NCI-H2227 treated with DMSO at 0.1 percent for 48 hours (cell line): ENCODE data around the gene RCAN3.
"Not testable (repeated sequence)": the region's sequence is repeated elsewhere in the genome, so short reads cannot be mapped to it uniquely, and the experiment has no call there.

Experiments used
- DNase-seq: peaks from one replicate; lab custom pipeline; 2025; lab: John Stamatoyannopoulos, UW

RCAN3 gene

DNA sequence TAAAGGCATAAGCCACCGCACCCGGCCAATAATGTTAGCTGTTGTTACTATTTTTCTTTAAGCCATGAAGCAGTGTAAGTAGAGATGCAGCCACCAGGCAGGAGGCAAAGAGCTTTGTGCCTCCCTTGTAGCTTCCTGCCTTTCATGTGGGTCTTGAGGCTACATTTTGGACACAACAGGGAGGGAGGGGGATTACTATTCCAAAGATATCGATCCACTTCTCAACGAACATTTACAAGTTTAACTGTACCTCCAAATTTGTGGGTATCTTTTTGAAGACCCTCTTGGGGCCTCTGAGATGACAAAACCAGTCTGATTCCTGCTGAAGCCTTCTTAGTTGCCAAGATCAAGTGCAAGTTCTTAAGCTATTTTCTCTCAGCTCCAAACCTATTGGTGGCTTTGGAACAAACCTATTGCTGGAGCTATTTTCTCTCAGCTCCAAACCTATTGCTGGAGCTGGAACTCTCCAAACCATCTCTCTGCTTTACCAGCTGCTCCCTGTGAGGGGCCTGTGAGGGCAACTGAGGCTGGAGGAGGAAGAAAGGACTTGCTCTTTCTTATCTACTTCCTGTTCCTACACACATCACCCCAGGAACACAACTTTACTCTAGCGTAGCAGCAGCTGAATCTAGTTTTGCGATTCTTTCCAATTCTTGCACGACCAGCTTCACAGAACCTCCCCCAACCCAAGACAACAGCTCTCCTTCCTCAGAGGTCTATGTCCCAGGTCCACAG is 16.1 kb upstream of the RCAN3 start:
- DNase-seq = no peak

DNA sequence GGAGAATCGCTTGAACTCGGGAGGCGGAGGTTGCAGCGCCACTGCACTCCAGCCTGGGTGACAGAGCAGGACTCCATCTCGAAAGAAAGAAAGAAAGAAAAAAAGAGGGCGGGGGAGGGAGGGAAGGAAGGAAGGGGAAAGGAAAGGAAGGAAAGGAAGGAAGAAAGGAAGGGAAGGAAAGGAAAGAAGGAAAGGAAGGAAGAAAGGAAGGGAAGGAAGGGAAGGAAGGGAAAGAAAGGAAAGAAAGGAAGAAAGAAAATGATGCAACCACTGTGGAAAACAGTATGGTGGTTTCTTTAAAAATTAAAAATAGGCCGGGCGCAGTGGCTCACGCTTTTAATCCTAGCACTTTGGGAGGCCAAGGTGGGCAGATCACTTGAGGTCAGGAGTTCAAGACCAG is 15.2 kb upstream of the RCAN3 start:
- no peak for DNase-seq

GRCh38 chr1:24488159-24488558 is 14.5 kb upstream of the RCAN3 start:
- not testable (repeated sequence) for DNase-seq

DNA sequence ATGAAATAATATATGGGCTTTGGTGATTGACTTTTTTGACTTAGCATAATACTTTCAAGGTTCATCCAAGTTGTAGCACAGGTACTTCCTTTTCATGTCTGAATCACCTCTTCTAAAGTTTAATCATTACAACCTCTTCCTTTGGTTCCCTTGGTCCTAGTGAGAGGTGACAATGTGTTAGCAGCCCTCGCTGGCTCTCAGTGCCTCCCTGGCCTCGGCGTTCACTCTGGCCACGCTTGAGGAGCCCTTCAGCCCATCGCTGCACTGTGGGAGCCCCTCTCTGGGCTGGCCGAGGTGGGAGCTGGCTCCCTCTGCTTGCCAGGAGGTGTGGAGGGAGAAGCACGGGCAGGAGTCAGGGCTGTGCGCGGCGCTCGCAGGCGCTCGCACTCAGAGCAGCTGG is 13.0 kb upstream of the RCAN3 start:
- no peak for DNase-seq

DNA sequence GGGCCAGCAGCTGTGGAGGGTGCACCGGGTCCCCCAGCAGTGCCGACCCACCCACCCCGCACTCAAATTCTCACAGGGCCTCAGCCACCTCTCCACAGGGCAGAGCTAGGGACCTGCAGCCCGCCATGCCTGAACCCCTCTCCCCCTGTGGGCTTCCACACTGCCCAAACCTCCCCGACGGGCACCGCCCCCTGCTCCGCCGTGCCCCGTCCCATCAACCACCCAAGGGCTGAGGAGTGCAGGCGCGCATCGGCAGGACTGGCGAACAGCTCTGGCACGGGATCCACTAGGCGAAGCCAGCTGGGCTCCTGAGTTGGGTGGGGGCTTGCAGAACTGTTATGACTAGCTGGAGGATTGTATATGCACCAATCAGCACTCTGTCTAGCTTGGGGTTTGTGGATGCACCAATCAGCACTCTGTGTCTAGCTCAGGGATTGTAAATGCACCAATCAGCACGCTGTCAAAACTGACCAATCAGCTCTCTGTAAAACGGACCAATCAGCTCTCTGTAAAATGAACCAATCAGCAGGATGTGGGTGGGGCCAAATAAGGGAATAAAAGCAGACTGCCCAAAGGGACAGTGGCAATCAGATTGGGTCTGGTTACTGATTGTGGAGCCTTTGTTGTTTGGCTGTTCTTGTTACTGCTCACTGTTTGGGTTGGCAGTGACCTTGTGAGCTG is 12.4 kb upstream of the RCAN3 start:
- no peak for DNase-seq

DNA sequence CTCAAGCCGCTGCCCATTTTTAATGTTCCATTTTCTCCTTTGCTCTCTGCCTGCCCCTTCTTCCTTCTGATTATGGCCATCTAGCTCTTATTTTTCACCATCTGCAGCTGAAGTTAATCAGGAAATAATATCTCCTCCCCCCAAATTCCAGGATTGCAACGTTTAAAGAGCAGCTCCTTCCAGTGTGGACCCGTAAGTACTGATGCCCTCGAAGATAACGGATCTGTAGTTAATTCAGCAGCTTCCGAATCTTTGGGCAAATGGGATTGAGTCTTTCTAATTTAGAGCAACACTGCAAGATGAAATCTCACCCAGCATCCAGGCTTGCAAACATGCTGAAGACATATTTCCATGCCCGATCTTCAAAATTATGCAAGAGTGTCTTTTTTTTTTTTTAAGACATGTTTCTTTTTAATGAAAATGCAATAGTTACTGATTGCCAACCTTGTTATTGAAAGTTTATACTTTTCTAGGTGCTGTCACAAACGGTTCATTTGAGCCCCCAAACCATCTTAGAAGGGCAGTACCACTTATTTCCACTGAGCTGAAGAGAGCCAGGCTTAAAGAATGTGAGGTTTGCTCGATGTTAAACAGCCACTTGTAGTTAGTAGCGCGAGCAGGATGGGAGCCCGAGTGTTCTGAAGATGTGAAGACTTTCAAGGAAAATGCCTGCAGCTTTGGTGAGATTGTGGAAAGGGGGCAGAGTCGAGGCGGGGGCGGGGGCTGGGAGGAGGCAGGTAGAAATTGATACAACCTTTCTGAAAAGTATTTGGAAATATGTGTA is 10.9 kb upstream of the RCAN3 start:
- DNase-seq = peak; percentile 58

GRCh38 chr1:24492935-24493334 is 9.7 kb upstream of the RCAN3 start:
- DNase-seq = not testable (repeated sequence)

- no peak for DNase-seq
Measured at GRCh38 chr1:24493785-24494184, 8.9 kb upstream of the RCAN3 start.

GRCh38 chr1:24498589-24498988 is 4.0 kb upstream of the RCAN3 start:
- DNase-seq = no peak

DNA sequence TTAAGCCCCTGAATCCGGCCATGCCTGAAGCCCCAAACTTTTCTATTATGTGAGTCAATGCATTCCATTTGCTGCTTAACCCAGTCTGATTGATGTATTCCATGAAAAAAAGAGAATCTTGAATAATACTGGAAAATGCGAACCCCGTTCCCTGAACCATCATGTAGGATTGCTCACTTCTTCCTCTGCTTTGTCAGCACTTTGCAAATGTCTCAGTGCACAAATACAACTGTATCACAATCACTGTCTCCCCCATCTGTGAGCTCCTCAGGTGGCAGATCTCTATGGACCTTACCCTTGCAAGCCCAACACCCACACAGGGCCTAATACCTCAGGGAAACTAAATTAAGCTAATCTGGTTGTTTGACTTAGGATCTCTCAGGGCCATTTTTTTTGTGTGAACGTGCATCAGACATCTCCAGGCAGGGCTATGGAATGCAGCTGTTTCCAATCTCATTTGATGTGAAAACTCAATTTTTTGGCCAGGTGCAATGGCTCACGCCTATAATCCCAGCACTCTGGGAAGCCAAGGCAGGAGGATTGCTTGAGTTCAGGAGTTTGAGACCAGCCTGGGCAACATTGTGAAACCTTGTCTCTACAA is 2.1 kb upstream of the RCAN3 start:
- DNase-seq = no peak

DNA sequence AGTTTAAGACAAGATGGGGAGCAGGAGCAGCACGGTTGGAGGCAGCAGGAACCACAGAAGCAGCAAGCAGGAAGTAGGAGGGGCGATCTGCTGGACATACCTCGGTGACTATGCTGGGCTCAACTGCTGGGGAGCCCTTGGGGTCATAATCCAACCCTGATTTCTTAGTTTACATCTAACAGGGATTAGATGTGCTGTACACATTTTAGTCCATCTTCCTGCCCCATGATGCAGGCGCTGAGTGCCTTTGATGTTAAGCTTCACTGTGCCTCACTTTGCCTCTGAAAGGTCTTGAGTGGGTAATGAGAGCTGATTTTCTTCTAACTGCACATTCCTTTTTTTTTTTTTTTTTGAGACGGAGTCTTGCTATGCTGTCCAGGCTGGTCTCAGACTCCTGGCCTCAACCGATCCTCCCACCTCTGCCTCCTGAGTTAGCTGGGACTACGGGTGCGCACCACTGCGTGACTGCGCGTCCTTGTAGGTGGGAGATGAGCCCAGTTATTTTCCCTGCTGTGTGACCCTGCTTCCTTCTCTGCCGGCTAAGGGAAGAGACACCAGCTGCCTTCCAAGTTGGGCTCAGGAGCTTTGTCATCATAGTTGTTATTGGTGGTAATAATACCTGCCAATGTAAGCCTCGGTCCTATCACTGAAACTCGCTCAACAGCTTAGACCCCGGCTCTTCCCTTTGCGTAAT is 1.1 kb upstream of the RCAN3 start:
- peak; percentile 81 for DNase-seq

DNA sequence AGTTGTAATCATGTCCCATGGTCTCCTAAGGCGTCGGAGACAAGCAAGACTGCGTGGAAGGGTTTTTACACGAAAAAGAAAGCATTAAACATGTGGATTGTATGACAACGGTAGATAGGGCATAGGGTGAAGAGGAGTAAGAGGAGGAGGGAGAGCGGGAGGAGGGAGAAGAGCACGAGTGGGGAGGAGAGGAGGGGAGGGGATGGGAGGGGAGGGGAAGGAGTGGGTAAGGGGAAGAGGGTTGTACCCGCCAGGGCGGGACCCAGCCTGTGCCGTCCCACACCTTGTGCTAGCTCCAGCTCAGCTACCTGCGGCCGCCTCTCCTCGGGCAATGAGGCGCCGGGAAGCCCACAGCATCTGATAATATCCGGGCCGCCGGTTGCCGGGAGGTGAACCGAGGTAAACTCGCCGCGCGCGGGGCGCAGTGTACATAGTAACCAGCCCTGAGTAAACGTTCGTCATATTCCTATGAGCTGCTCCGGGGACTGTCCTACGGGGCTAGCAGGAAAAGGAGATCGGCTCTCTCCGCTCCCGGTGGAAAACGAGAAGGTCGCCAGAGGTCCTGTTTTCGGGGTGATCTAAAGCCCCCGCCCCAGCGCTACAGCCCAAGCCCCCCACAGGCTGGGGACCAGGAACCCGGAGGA is 449 bp upstream of the RCAN3 start:
- peak; percentile 81 for DNase-seq

- no peak for DNase-seq
Measured at GRCh38 chr1:24503059-24503751, 569 bp downstream of the RCAN3 start.

GRCh38 chr1:24503870-24504523 is 1.4 kb downstream of the RCAN3 start:
- no peak for DNase-seq

GRCh38 chr1:24504560-24504959 is 1.9 kb downstream of the RCAN3 start:
- no peak for DNase-seq

GRCh38 chr1:24505816-24506215 is 3.2 kb downstream of the RCAN3 start:
- DNase-seq = no peak

DNA sequence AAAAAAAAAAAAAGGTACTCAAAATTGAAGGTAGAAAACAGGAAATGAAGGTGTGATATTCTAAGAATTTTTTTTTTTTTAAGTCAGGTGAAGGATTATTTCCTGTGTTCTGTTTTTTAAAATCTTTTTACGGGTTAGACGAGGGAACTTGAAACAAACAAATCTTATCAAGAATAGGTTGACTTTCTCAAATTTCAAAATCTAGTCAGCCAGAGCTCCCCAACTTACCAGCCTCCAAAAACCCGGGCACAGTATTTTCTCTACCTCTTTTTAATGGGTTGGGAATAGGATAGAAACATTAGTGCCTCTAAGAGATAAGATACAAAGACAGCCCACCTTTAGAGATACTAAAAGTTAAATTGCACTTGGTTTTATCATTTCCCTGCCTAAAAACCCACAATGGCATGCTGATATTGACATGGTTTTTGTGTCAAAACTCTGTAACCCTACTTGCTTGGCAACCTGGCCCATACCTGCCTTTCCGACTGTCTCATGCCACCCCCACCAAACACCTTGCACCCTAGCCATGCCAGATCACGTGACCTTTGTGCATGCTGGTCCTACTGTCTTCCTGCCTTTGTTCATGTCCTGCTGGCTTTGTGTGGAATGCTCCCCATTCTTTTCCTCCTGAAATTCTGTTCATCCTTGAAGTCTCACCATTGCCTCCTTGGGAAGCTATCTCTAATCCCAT is 4.2 kb downstream of the RCAN3 start:
- DNase-seq = no peak

DNA sequence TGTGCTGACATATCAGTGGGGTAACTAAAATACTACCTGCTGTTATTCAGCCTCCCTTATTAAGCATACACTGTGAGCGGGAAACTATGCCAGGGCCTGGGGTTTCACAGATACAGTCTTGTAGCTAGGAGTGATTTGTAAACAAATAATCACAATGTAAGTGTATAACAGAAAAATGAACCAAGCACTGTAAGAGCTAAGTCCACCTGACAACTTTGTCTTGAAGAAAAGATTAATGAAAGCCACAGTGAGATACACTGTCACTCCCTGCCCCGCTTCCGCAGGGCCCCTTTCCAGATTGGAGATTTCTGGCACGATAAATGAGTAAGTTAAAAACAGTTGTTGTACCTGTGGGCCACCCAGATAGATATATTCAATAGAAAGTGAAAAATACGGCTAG is 4.8 kb downstream of the RCAN3 start:
- DNase-seq = no peak

GRCh38 chr1:24508911-24509310 is 6.3 kb downstream of the RCAN3 start:
- no peak for DNase-seq

GRCh38 chr1:24513706-24514105 is 11.1 kb downstream of the RCAN3 start:
- DNase-seq = no peak
